Measurements from ENCODE around the gene COL23A1.
"Not testable (repeated sequence)": the region's sequence is repeated elsewhere in the genome, so short reads cannot be mapped to it uniquely, and the experiment has no call there.

COL23A1 gene

GRCh38 chr5:178201221-178201926 is 388.8 kb downstream of the COL23A1 start:
- no CpG with 5 or more reads among the region's 14 CpGs for WGBS (ENCODE audit: extremely low coverage, insufficient coverage, low lambda C conversion rate)
- Histone ChIP-seq H3K23ac (ENCODE audit: low read length) (no peak overlapping the region), H3K27ac (ENCODE audit: low read depth, low read length) (no peak overlapping the region), H3K79me1 (ENCODE audit: low read length) (peaks cover 1% of the 10 kb centered on the region), H3K56ac (ENCODE audit: low read length) (no peak overlapping the region), H4K8ac (ENCODE audit: low read depth, low read length) (no peak overlapping the region), H3K18ac (ENCODE audit: low read length) (no peak overlapping the region), H2BK5ac (ENCODE audit: low read length) (no peak overlapping the region), H3K9ac (ENCODE audit: low read length) (no peak overlapping the region), H2AK5ac (ENCODE audit: low read length) (no peak overlapping the region), H3K4me1 (ENCODE audit: control insufficient read depth, low read depth, low read length) (peaks cover 3% of the 10 kb centered on the region), H3K4ac (ENCODE audit: low read depth, low read length) (no peak overlapping the region), H3K4me2 (ENCODE audit: low read length) (no peak overlapping the region), H2BK120ac (ENCODE audit: low read depth, low read length) (no peak overlapping the region), H3K36me3 (ENCODE audit: control insufficient read depth, insufficient read depth, low read length) (peaks cover 7% of the 10 kb centered on the region), H4K5ac (ENCODE audit: low read length) (no peak overlapping the region), H3K79me2 (ENCODE audit: control insufficient read depth, insufficient read depth, low read length) (peaks cover 22% of the 10 kb centered on the region), H3K27me3 (ENCODE audit: insufficient read depth, low read length, poor library complexity) (no peaks in the 10 kb centered on the region), H3K4me3 (ENCODE audit: low read length) (no peak overlapping the region), H2BK15ac (replicated peaks; ENCODE audit: low read depth) (no peak overlapping the region)
- no peak for DNase-seq

- Histone ChIP-seq H3K27me3 (ENCODE audit: insufficient read depth, low read length, poor library complexity) (no peaks in the 10 kb centered on the region), H3K23ac (ENCODE audit: low read length) (peak overlapping the region; percentile 45), H2BK15ac (replicated peaks; ENCODE audit: low read depth) (no peak overlapping the region), H4K5ac (ENCODE audit: low read length) (no peak overlapping the region), H3K36me3 (ENCODE audit: control insufficient read depth, insufficient read depth, low read length) (no peaks in the 10 kb centered on the region), H3K56ac (ENCODE audit: low read length) (no peak overlapping the region), H3K18ac (ENCODE audit: low read length) (no peak overlapping the region), H3K4me3 (ENCODE audit: low read length) (no peak overlapping the region), H2BK5ac (ENCODE audit: low read length) (no peak overlapping the region), H4K8ac (ENCODE audit: low read depth, low read length) (no peak overlapping the region), H3K9ac (ENCODE audit: low read length) (no peak overlapping the region), H3K79me1 (ENCODE audit: low read length) (no peaks in the 10 kb centered on the region), H3K4me2 (ENCODE audit: low read length) (no peak overlapping the region), H3K27ac (ENCODE audit: low read depth, low read length) (no peak overlapping the region), H2AK5ac (ENCODE audit: low read length) (no peak overlapping the region), H3K79me2 (ENCODE audit: control insufficient read depth, insufficient read depth, low read length) (peaks cover 7% of the 10 kb centered on the region), H2BK120ac (ENCODE audit: low read depth, low read length) (no peak overlapping the region), H3K4ac (ENCODE audit: low read depth, low read length) (no peak overlapping the region), H3K4me1 (ENCODE audit: control insufficient read depth, low read depth, low read length) (no peaks in the 10 kb centered on the region)
- WGBS (ENCODE audit: extremely low coverage, insufficient coverage, low lambda C conversion rate): no CpG with 5 or more reads among the region's 12 CpGs
- DNase-seq: no peak
These were observed 390.4 kb downstream of the COL23A1 start for GRCh38 chr5:178199581-178200434.

- Histone ChIP-seq H3K4me2 (ENCODE audit: low read length) (no peak overlapping the region), H4K5ac (ENCODE audit: low read length) (no peak overlapping the region), H3K4me3 (ENCODE audit: low read length) (no peak overlapping the region), H4K8ac (ENCODE audit: low read depth, low read length) (no peak overlapping the region), H2BK5ac (ENCODE audit: low read length) (no peak overlapping the region), H3K4me1 (ENCODE audit: control insufficient read depth, low read depth, low read length) (no peaks in the 10 kb centered on the region), H3K79me2 (ENCODE audit: control insufficient read depth, insufficient read depth, low read length) (no peaks in the 10 kb centered on the region), H3K18ac (ENCODE audit: low read length) (no peak overlapping the region), H3K4ac (ENCODE audit: low read depth, low read length) (no peak overlapping the region), H3K56ac (ENCODE audit: low read length) (no peak overlapping the region), H3K27me3 (ENCODE audit: insufficient read depth, low read length, poor library complexity) (no peaks in the 10 kb centered on the region), H3K36me3 (ENCODE audit: control insufficient read depth, insufficient read depth, low read length) (no peaks in the 10 kb centered on the region), H2AK5ac (ENCODE audit: low read length) (no peak overlapping the region), H2BK15ac (replicated peaks; ENCODE audit: low read depth) (no peak overlapping the region), H3K79me1 (ENCODE audit: low read length) (no peaks in the 10 kb centered on the region), H3K27ac (ENCODE audit: low read depth, low read length) (no peak overlapping the region), H2BK120ac (ENCODE audit: low read depth, low read length) (no peak overlapping the region), H3K9ac (ENCODE audit: low read length) (no peak overlapping the region), H3K23ac (ENCODE audit: low read length) (no peak overlapping the region)
- WGBS (ENCODE audit: extremely low coverage, insufficient coverage, low lambda C conversion rate): no CpG with 5 or more reads among the region's 11 CpGs
- DNase-seq: no peak
These were observed 391.5 kb downstream of the COL23A1 start for GRCh38 chr5:178198706-178199105.

- not testable (repeated sequence) for H2BK15ac ChIP-seq (replicated peaks; ENCODE audit: low read depth); DNase-seq; H3K23ac ChIP-seq (ENCODE audit: low read length); H4K5ac ChIP-seq (ENCODE audit: low read length); H3K4ac ChIP-seq (ENCODE audit: low read depth, low read length); H3K4me1 ChIP-seq (ENCODE audit: control insufficient read depth, low read depth, low read length); H3K4me2 ChIP-seq (ENCODE audit: low read length); H3K4me3 ChIP-seq (ENCODE audit: low read length); H4K8ac ChIP-seq (ENCODE audit: low read depth, low read length); H3K18ac ChIP-seq (ENCODE audit: low read length); H3K36me3 ChIP-seq (ENCODE audit: control insufficient read depth, insufficient read depth, low read length); H3K79me1 ChIP-seq (ENCODE audit: low read length); H3K9ac ChIP-seq (ENCODE audit: low read length); H2BK120ac ChIP-seq (ENCODE audit: low read depth, low read length); H3K56ac ChIP-seq (ENCODE audit: low read length); H3K27me3 ChIP-seq (ENCODE audit: insufficient read depth, low read length, poor library complexity); H2BK5ac ChIP-seq (ENCODE audit: low read length); H3K79me2 ChIP-seq (ENCODE audit: control insufficient read depth, insufficient read depth, low read length); H3K27ac ChIP-seq (ENCODE audit: low read depth, low read length); H2AK5ac ChIP-seq (ENCODE audit: low read length)
- WGBS (ENCODE audit: extremely low coverage, insufficient coverage, low lambda C conversion rate): no CpG with 5 or more reads among the region's 11 CpGs
These were observed 392.0 kb downstream of the COL23A1 start for GRCh38 chr5:178198151-178198550.

GRCh38 chr5:178196986-178197385 is 393.2 kb downstream of the COL23A1 start:
- no peak for DNase-seq
- Histone ChIP-seq H3K18ac (ENCODE audit: low read length) (no peak overlapping the region), H3K4me2 (ENCODE audit: low read length) (no peak overlapping the region), H3K27me3 (ENCODE audit: insufficient read depth, low read length, poor library complexity) (no peaks in the 10 kb centered on the region), H3K23ac (ENCODE audit: low read length) (no peak overlapping the region), H3K79me2 (ENCODE audit: control insufficient read depth, insufficient read depth, low read length) (no peaks in the 10 kb centered on the region), H3K79me1 (ENCODE audit: low read length) (no peaks in the 10 kb centered on the region), H3K9ac (ENCODE audit: low read length) (no peak overlapping the region), H2BK120ac (ENCODE audit: low read depth, low read length) (no peak overlapping the region), H3K27ac (ENCODE audit: low read depth, low read length) (no peak overlapping the region), H4K5ac (ENCODE audit: low read length) (no peak overlapping the region), H2AK5ac (ENCODE audit: low read length) (no peak overlapping the region), H2BK5ac (ENCODE audit: low read length) (no peak overlapping the region), H2BK15ac (replicated peaks; ENCODE audit: low read depth) (no peak overlapping the region), H3K36me3 (ENCODE audit: control insufficient read depth, insufficient read depth, low read length) (no peaks in the 10 kb centered on the region), H3K4me3 (ENCODE audit: low read length) (no peak overlapping the region), H4K8ac (ENCODE audit: low read depth, low read length) (no peak overlapping the region), H3K4ac (ENCODE audit: low read depth, low read length) (no peak overlapping the region), H3K56ac (ENCODE audit: low read length) (no peak overlapping the region), H3K4me1 (ENCODE audit: control insufficient read depth, low read depth, low read length) (no peaks in the 10 kb centered on the region)
- WGBS (ENCODE audit: extremely low coverage, insufficient coverage, low lambda C conversion rate): no CpG with 5 or more reads among the region's 8 CpGs

Data from mesendoderm (in vitro differentiated cells).